ENCODE measurements around the gene NFIX.

NFIX gene

GRCh38 chr19:13010038-13010991, 15.0 kb downstream of the NFIX start:
- no peak for DNase-seq

- no peak for DNase-seq
Observed at GRCh38 chr19:13010992-13011652, 15.8 kb downstream of the NFIX start.

- no peak for DNase-seq
Observed at GRCh38 chr19:13011653-13012389, 16.5 kb downstream of the NFIX start.

- DNase-seq, result no peak
Observed at GRCh38 chr19:13012390-13012689, 17.1 kb downstream of the NFIX start.

GRCh38 chr19:13012690-13013608, 17.7 kb downstream of the NFIX start:
- DNase-seq, result no peak

GRCh38 chr19:13013649-13014048, 18.4 kb downstream of the NFIX start:
- no peak for DNase-seq

- DNase-seq, result no peak
Observed at GRCh38 chr19:13014101-13014920, 19.0 kb downstream of the NFIX start.

- no peak for DNase-seq
Observed at GRCh38 chr19:13014921-13015280, 19.6 kb downstream of the NFIX start.

- DNase-seq, result no peak
Observed at GRCh38 chr19:13015361-13016223, 20.3 kb downstream of the NFIX start.

- DNase-seq, result no peak
Observed at GRCh38 chr19:13016245-13016627, 21.0 kb downstream of the NFIX start.

- no peak for DNase-seq
Observed at GRCh38 chr19:13016628-13017305, 21.5 kb downstream of the NFIX start.

GRCh38 chr19:13017306-13018034, 22.2 kb downstream of the NFIX start:
- no peak for DNase-seq

GRCh38 chr19:13018035-13018914, 23.0 kb downstream of the NFIX start:
- no peak for DNase-seq

GRCh38 chr19:13019332-13019731, 24.1 kb downstream of the NFIX start:
- no peak for DNase-seq

GRCh38 chr19:13020002-13020414, 24.7 kb downstream of the NFIX start:
- DNase-seq, result no peak

GRCh38 chr19:13022111-13022858, 27.0 kb downstream of the NFIX start:
- DNase-seq, result no peak

- DNase-seq, result no peak
Observed at GRCh38 chr19:13022859-13023636, 27.8 kb downstream of the NFIX start.

Data from KG1 (cell line).